GM21528 (cell line): ENCODE data around the gene GFY.

ENCODE experiments used
- ATAC-seq: cut with Tn5 transposase; IDR thresholded peaks from one replicate; pipeline ENCODE4 v1.9.1; 2021; ENCODE audit warnings: mild to moderate bottlenecking, moderate library complexity; ENCODE audit not compliant: unreplicated experiment, low FRiP score

Gene GFY

GRCh38 chr19:49407482-49408015 is 17.6 kb upstream of the GFY start:
- no peak for ATAC-seq

GRCh38 chr19:49408816-49409440 is 16.3 kb upstream of the GFY start:
- no peak for ATAC-seq

- no peak for ATAC-seq
These were observed 15.7 kb upstream of the GFY start for GRCh38 chr19:49409441-49410029.

DNA sequence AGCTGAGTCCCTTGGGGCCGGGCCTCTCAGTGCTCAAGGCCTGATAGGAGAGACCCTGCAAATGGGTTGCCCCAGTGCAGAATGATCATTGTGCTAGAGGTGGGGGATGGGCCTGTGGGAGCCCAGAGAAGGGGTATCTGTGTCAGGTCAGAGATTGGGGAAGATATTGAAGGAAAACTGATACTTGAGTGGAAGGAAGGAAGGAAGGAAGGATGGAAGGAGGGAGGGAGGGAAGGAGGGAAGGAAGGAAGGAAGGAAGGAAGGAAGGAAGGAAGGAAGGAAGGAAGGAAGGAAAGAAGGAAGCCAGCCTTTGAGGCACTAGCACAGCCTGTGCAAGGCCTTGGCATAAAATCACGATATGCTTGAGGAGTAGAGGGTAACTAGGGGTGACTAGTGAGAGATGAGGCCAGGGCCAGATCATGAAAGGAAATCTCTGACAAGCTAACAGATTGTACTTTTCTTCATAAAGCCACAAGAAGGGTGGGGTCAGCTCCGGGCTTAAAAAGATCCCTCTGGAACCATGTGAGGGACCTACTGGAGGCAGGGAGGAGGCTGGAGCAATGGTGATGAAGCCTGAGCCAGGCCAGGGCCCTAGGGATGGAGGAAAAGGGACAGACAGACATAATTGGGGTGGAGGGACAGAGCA is 13.4 kb upstream of the GFY start:
- ATAC-seq: no peak

DNA sequence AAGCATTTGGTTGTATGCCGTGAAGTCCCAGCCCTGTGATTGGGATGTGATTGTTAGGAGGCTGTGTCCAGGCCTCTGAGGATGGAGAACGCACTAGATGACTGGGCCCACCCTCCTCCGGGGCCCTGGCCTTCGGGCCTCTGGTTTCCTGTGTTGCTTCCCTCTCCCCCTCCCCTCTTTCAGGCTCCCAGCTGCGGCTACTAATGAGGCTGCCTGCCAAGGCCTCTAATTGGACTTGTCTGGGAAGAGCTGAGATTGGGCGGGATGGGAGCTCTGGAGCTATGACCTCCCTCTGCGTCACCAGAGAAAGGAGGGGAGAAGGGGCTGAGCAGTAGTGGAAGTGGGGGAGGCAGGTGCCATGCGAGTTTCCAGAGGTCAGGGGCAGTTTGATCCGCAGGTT is 11.8 kb upstream of the GFY start:
- ATAC-seq: no peak

DNA sequence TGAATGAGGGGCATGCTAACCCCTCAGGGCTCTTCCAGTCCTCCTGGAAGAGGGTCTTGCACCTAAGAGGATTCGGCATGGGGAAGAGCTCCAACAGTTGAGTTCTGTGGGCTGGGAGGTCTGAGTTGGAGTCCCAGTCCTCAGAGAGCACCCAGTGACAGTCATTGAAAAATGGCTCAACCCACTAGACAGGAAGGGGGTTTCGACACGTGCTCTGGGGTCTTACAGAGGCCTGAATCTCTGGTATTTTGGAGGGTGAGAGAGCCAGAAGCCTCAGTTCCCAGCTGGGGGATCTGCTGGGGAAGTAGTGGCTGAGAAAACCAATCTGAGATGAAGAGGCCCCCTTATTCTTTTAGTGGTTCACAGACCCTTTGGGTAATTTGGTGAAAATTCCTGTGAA is 10.9 kb upstream of the GFY start:
- ATAC-seq: no peak

GRCh38 chr19:49415102-49415809 is 9.9 kb upstream of the GFY start:
- ATAC-seq: no peak

GRCh38 chr19:49415810-49416200 is 9.4 kb upstream of the GFY start:
- no peak for ATAC-seq

DNA sequence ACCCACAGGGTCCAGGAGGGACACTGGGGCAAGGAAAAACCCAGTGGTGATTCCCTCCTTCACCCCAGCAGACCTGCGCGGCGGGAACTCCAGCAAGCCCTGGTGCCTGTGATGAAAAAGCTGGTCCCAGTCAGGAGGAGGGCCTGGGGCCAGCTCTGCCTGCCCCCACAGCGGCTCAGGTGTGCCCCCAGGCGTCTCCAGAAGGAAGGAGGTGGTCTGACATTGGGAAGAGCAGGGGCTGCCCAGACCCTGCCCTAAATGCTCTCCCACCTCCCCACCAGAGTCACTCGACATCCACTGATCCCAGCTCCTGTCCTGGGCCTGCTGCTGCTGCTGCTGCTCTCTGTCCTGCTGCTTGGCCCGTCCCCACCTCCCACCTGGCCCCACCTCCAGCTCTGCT is 8.1 kb upstream of the GFY start:
- no peak for ATAC-seq

GRCh38 chr19:49418511-49418910 is 6.7 kb upstream of the GFY start:
- no peak for ATAC-seq

- no peak for ATAC-seq
These were observed 6.0 kb upstream of the GFY start for GRCh38 chr19:49419173-49419572.

- ATAC-seq: no peak
These were observed 5.0 kb upstream of the GFY start for GRCh38 chr19:49420227-49420626.

DNA sequence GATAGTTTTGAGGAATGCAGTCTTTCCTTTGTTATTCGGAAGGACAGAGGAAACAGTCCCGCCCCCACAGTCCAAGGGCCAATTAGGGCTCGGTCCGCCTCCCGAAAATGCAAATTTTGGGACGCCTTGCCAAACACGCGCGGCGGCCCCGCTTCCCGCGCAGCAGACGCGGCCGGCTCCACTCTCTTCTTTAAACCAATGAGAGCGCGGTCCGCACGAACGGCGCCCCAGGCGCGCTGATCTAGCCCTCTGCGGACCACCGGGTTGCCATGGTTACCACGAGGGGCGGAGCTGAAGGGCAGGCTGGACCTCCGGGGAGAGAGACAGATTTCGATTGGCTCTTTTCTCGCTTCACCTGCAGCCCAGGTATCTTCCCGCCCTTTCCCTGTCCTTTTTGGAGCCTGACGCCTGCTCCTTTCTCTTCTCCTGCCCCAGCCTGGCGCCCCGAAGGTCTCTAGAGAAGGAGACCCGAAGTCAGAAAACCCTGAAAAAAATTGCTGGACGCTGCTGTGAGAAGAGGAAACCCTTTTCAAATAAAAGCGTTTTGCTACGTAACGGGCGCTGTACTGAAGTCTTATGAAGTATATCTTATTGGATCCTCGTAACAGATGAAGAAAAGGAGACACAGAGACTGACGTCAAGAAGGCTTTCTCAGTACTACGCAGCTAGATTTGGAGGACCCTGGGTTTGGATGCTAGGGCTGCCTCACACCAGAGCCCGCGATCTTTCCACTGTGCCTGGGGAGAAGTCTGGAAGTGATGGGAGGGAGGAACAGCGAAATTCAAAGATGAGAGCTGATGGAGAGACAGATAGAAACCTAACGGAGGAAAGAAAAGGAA is 3.9 kb upstream of the GFY start:
- no peak for ATAC-seq

- ATAC-seq: no peak
These were observed 3.3 kb upstream of the GFY start for GRCh38 chr19:49421878-49422202.

DNA sequence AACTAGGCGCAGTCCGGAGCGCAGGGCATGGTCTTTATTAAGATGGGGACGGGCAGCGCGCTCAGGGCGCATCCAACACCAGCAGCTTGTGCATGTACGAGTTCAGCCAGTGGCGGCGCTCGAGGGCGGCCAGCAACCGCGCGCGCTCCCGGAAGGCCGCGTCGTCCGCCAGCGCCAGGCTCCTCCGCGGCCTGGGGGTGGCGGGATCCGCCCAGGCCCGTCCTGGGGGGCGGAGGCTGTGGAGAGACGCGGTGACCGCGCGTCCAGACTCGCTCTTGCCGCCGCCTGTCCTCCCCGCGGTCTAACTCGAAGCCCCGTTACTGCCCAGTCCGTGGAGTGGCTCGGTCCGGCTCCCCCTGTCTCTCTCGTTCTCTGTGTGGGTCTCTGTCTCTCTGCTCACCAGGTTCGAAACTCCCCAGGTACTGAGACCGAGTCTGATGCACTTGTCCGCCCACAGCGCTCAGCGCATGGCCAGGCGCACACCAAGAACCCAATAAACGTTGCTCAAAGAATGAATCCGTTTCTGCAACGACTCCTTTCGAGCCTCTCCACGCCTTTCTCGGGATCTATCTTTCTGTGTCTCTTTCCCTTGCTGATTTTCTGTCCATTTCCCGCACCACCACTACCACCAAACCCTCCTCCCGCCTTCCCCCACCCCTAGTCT is 2.6 kb upstream of the GFY start:
- no peak for ATAC-seq

DNA sequence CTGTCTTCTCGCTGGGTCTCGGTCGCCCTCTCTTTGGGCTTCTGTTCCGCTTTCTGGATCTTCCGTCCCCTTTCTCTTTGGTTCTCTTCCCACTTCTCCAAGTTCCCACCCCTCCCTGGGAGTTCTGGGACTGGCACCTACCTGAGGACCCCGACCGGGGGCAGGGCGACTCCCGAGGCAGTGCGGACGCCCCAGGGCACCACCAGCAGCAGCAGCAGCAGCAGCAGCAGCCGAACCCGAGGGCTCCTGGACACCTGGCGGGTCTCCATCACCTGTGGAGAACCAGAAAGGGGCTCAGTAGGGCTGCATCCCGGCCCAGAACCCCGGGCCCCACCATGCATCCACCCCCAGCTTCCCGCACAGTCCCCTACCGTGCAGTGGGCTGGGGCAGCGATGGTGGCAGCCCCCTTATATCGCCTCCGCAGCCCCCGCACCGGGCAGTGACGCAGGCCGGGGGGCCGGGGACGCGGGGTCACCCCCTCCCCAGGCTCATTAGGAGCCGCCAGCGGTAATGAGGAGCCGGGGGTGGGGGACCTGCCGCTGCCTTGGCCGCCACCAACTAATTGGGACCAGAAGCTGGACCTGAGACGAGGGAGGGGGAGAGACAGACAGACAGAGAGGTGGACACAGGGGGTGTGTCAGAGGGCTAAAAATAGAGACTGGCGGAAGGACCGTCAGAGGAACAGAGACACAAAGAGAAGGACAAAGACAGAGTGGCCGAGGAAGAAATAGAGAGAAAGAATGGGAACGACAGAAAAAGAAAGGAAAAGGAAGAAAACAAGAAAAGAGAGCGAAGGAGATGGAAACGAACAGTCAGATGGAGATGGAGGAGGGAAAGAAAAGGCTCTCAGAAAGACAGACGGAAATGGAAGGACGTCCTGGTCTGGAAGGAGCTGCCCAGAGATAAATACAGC is 1.9 kb upstream of the GFY start, which contains the start of gene PTH2:
Gene PTH2, minus strand, starts transcription at position 371 of the 914 bp plus-strand sequence. Its CDS starts 102 bp downstream, at position 269.
- no peak for ATAC-seq

GRCh38 chr19:49423985-49424303 is 1.2 kb upstream of the GFY start:
- ATAC-seq: no peak

- ATAC-seq: no peak
These were observed 869 bp downstream of the GFY start for GRCh38 chr19:49425922-49426592.

DNA sequence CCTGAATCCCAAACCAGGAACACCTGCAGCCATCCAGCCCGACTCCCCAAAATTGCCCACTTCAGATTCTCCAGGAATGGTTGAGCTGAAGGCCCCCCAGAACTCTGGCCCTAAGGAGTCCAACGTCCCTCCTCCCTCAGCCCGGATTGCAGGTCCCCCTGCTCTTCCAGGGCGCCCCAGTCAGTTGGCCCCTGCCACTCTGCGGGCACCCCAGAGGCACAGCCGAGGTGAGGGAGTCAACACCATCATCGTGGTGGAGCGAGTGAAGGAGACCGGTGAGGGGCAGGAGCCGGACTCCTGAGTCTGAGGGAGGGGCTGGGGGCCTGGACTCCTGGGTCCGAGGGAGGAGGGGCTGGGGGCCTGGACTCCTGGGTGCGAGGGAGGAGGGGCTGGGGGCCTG is 2.2 kb downstream of the GFY start:
- ATAC-seq: no peak
